HEK293 (cell line): ENCODE measurements around the gene RPL19.
A peak's percentile ranks its signal among the peaks of the same experiment; 100 is the strongest.

Experiments used
- GLIS1 ChIP-seq: fragments of 450-650 bp; formaldehyde crosslinking; IDR thresholded peaks from 2 replicates; pipeline ENCODE4 v1.5.1; 2016; ENCODE audit warnings: missing biosample characterization, missing genetic modification characterization
- HOXC10 ChIP-seq: sonication (generic); formaldehyde crosslinking; IDR thresholded peaks from 2 replicates; pipeline ENCODE4 v1.8.1; 2023; ENCODE audit warnings: mild to moderate bottlenecking, missing genetic modification reagents
- KLF16 ChIP-seq: fragments of 450-650 bp; formaldehyde crosslinking; IDR thresholded peaks from 2 replicates; pipeline ENCODE4 v1.5.1; 2017; ENCODE audit warnings: missing biosample characterization, missing genetic modification characterization
- KLF7 ChIP-seq: fragments of 450-650 bp; formaldehyde crosslinking; IDR thresholded peaks from 2 replicates; pipeline ENCODE4 v1.5.1; 2016; ENCODE audit warnings: missing biosample characterization, missing genetic modification characterization, borderline replicate concordance
- KLF9 ChIP-seq: fragments of 450-650 bp; formaldehyde crosslinking; IDR thresholded peaks from 2 replicates; pipeline ENCODE4 v1.5.1; 2016; ENCODE audit warnings: missing biosample characterization, missing genetic modification characterization, low read depth
- MZF1 ChIP-seq: fragments of 450-650 bp; formaldehyde crosslinking; IDR thresholded peaks from 2 replicates; pipeline ENCODE4 v1.5.1; 2017; ENCODE audit warnings: missing biosample characterization, missing genetic modification characterization, borderline replicate concordance
- PATZ1 ChIP-seq: fragments of 450-650 bp; formaldehyde crosslinking; IDR thresholded peaks from 2 replicates; pipeline ENCODE4 v1.5.1; 2016; ENCODE audit warnings: missing biosample characterization, missing genetic modification characterization
- SALL2 ChIP-seq: fragments of 450-650 bp; formaldehyde crosslinking; IDR thresholded peaks from 2 replicates; pipeline ENCODE4 v1.5.0; 2017; ENCODE audit warnings: missing biosample characterization, mild to moderate bottlenecking, missing genetic modification characterization, borderline replicate concordance
- SCRT2 ChIP-seq: fragments of 450-650 bp; formaldehyde crosslinking; IDR thresholded peaks from 2 replicates; pipeline ENCODE4 v1.5.1; 2016; ENCODE audit warnings: missing biosample characterization, missing genetic modification characterization
- TRIM28 ChIP-seq: IDR thresholded peaks from 2 replicates; pipeline ENCODE4 v1.6.1; 2011; ENCODE audit warnings: low read length, control low read depth, borderline replicate concordance
- ZBTB7A ChIP-seq: fragments of 450-650 bp; formaldehyde crosslinking; IDR thresholded peaks from 2 replicates; pipeline ENCODE4 v1.5.1; 2016; ENCODE audit warnings: low read depth, missing biosample characterization, missing genetic modification characterization
- ZNF112 ChIP-seq: fragments of 450-650 bp; formaldehyde crosslinking; IDR thresholded peaks from 2 replicates; pipeline ENCODE4 v1.5.0; 2017; ENCODE audit warnings: missing biosample characterization, missing genetic modification characterization
- ZNF133 ChIP-seq: fragments of 450-650 bp; formaldehyde crosslinking; IDR thresholded peaks from 2 replicates; pipeline ENCODE4 v1.5.1; 2016; ENCODE audit warnings: missing biosample characterization, missing genetic modification characterization
- ZNF146 ChIP-seq: fragments of 450-650 bp; formaldehyde crosslinking; IDR thresholded peaks from 2 replicates; pipeline ENCODE4 v1.5.1; 2016; ENCODE audit warnings: missing biosample characterization, missing genetic modification characterization
- ZNF184 ChIP-seq: fragments of 450-650 bp; IDR thresholded peaks from 2 replicates; pipeline ENCODE4 v1.5.1; 2018; ENCODE audit warnings: missing biosample characterization, mild to moderate bottlenecking, missing genetic modification characterization
- ZNF214 ChIP-seq: fragments of 450-650 bp; formaldehyde crosslinking; IDR thresholded peaks from 2 replicates; pipeline ENCODE4 v1.5.1; 2017; ENCODE audit warnings: missing biosample characterization, mild to moderate bottlenecking, missing genetic modification characterization, borderline replicate concordance
- ZNF426 ChIP-seq: fragments of 450-650 bp; formaldehyde crosslinking; IDR thresholded peaks from 2 replicates; pipeline ENCODE4 v1.5.1; 2017; ENCODE audit warnings: missing biosample characterization, missing genetic modification characterization, mild to moderate bottlenecking, inconsistent platforms, moderate library complexity
- ZNF488 ChIP-seq: fragments of 450-650 bp; formaldehyde crosslinking; IDR thresholded peaks from 2 replicates; pipeline ENCODE4 v1.5.1; 2016; ENCODE audit warnings: missing biosample characterization, missing genetic modification characterization
- ZNF510 ChIP-seq: fragments of 450-650 bp; formaldehyde crosslinking; IDR thresholded peaks from 2 replicates; pipeline ENCODE4 v1.5.1; 2018; ENCODE audit warnings: mild to moderate bottlenecking, missing genetic modification characterization, missing biosample characterization; ENCODE audit not compliant: insufficient replicate concordance
- ZNF530 ChIP-seq: fragments of 450-650 bp; formaldehyde crosslinking; IDR thresholded peaks from 2 replicates; pipeline ENCODE4 v1.5.1; 2016; ENCODE audit warnings: low read depth, missing biosample characterization, missing genetic modification characterization
- ZNF561 ChIP-seq: fragments of 450-650 bp; IDR thresholded peaks from 2 replicates; pipeline ENCODE4 v1.5.1; 2018; ENCODE audit warnings: missing biosample characterization, missing genetic modification characterization, borderline replicate concordance
- ZNF596 ChIP-seq: fragments of 450-650 bp; IDR thresholded peaks from 2 replicates; pipeline ENCODE4 v1.5.0; 2018; ENCODE audit warnings: missing biosample characterization, mild to moderate bottlenecking, missing genetic modification characterization, moderate library complexity
- ZNF624 ChIP-seq: fragments of 450-650 bp; formaldehyde crosslinking; IDR thresholded peaks from 2 replicates; pipeline ENCODE4 v1.5.1; 2017; ENCODE audit warnings: missing biosample characterization, missing genetic modification characterization
- ZNF658 ChIP-seq: fragments of 450-650 bp; formaldehyde crosslinking; IDR thresholded peaks from 2 replicates; pipeline ENCODE4; 2016; ENCODE audit warnings: missing biosample characterization, missing genetic modification characterization
- ZNF664 ChIP-seq: fragments of 450-650 bp; formaldehyde crosslinking; IDR thresholded peaks from 2 replicates; pipeline ENCODE4 v1.5.1; 2016; ENCODE audit warnings: missing biosample characterization, missing genetic modification characterization
- ZNF677 ChIP-seq: fragments of 450-650 bp; IDR thresholded peaks from 2 replicates; pipeline ENCODE4 v1.5.0; 2018; ENCODE audit warnings: missing biosample characterization, mild to moderate bottlenecking, missing genetic modification characterization, moderate library complexity
- ZNF701 ChIP-seq: fragments of 450-650 bp; formaldehyde crosslinking; IDR thresholded peaks from 2 replicates; pipeline ENCODE4 v1.5.1; 2016; ENCODE audit warnings: missing biosample characterization, missing genetic modification characterization
- ZNF747 ChIP-seq: fragments of 450-650 bp; formaldehyde crosslinking; IDR thresholded peaks from 2 replicates; pipeline ENCODE4 v1.5.1; 2016; ENCODE audit warnings: missing biosample characterization, missing genetic modification characterization
- ZNF791 ChIP-seq: fragments of 450-650 bp; formaldehyde crosslinking; IDR thresholded peaks from 2 replicates; pipeline ENCODE4 v1.5.1; 2016; ENCODE audit warnings: missing biosample characterization, missing genetic modification characterization
- ZNF830 ChIP-seq: fragments of 450-650 bp; IDR thresholded peaks from 2 replicates; pipeline ENCODE4 v1.5.0; 2018; ENCODE audit warnings: missing biosample characterization, missing genetic modification characterization, low read depth, mild to moderate bottlenecking, moderate library complexity
- ZSCAN16 ChIP-seq: fragments of 450-650 bp; formaldehyde crosslinking; IDR thresholded peaks from 2 replicates; pipeline ENCODE4 v1.5.1; 2016; ENCODE audit warnings: missing biosample characterization, missing genetic modification characterization
- ZSCAN30 ChIP-seq: fragments of 450-650 bp; IDR thresholded peaks from 2 replicates; pipeline ENCODE4 v1.5.1; 2018; ENCODE audit warnings: missing biosample characterization, mild to moderate bottlenecking, missing genetic modification characterization, moderate library complexity
- TF ChIP-seq, protein P1 (sequence below): fragments of 450-650 bp; formaldehyde crosslinking; IDR thresholded peaks from 2 replicates; pipeline ENCODE4 v1.5.1; 2016; ENCODE audit warnings: missing biosample characterization, missing genetic modification characterization
- TF ChIP-seq, protein P2 (sequence below): fragments of 450-650 bp; formaldehyde crosslinking; IDR thresholded peaks from 2 replicates; pipeline ENCODE4 v1.5.1; 2017; ENCODE audit warnings: missing biosample characterization, missing genetic modification characterization
- TF ChIP-seq, protein P3 (sequence below): fragments of 450-650 bp; formaldehyde crosslinking; IDR thresholded peaks from 2 replicates; pipeline ENCODE4 v1.5.1; 2017; ENCODE audit warnings: missing biosample characterization, missing genetic modification characterization

The RPL19 gene

GRCh38 chr17:39153599-39154051, 46.5 kb upstream of the RPL19 start (continued):
- TF ChIP-seq ZNF596 (tag by site-specific recombination) = 0 out of 2 replicates have a peak, but pooled peaks have one; percentile 16
- no peak for TF ChIP-seq ZNF830
- no peak for TF ChIP-seq ZBTB7A (tag by site-specific recombination)
- no peak for TF ChIP-seq KLF7 (tag by site-specific recombination)
- no peak for TF ChIP-seq ZNF658 (tag by site-specific recombination)
- no peak for TF ChIP-seq KLF9
- TF ChIP-seq SALL2 (tag by site-specific recombination) = no peak
- no peak for TF ChIP-seq ZNF747 (tag by site-specific recombination)
- TF ChIP-seq ZNF624 (tag by site-specific recombination) = no peak
- TF ChIP-seq MZF1 = peak; percentile 11; the same call in 1 of the 2 replicates
- TF ChIP-seq ZNF488 = no peak
- TF ChIP-seq ZNF530 (tag by site-specific recombination) = no peak
- TF ChIP-seq ZNF184 (tag by site-specific recombination) = peak; percentile 74; the same call in 1 of the 2 replicates
- no peak; the same call in 1 of the 2 replicates for TF ChIP-seq ZNF133
- TF ChIP-seq HOXC10 (CRISPR knock-in tag) = no peak
- TF ChIP-seq, protein P1, sequence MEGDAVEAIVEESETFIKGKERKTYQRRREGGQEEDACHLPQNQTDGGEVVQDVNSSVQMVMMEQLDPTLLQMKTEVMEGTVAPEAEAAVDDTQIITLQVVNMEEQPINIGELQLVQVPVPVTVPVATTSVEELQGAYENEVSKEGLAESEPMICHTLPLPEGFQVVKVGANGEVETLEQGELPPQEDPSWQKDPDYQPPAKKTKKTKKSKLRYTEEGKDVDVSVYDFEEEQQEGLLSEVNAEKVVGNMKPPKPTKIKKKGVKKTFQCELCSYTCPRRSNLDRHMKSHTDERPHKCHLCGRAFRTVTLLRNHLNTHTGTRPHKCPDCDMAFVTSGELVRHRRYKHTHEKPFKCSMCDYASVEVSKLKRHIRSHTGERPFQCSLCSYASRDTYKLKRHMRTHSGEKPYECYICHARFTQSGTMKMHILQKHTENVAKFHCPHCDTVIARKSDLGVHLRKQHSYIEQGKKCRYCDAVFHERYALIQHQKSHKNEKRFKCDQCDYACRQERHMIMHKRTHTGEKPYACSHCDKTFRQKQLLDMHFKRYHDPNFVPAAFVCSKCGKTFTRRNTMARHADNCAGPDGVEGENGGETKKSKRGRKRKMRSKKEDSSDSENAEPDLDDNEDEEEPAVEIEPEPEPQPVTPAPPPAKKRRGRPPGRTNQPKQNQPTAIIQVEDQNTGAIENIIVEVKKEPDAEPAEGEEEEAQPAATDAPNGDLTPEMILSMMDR (tag by site-specific recombination) = 0 out of 2 replicates have a peak, but pooled peaks have one; percentile 4
- TF ChIP-seq ZNF112 (tag by site-specific recombination) = no peak
- TF ChIP-seq ZSCAN16 (tag by site-specific recombination) = no peak
- no peak for TF ChIP-seq SCRT2 (tag by site-specific recombination)
- TF ChIP-seq ZNF146 (tag by site-specific recombination) = peak; percentile 42; the same call in 1 of the 2 replicates
- TF ChIP-seq, protein P2, sequence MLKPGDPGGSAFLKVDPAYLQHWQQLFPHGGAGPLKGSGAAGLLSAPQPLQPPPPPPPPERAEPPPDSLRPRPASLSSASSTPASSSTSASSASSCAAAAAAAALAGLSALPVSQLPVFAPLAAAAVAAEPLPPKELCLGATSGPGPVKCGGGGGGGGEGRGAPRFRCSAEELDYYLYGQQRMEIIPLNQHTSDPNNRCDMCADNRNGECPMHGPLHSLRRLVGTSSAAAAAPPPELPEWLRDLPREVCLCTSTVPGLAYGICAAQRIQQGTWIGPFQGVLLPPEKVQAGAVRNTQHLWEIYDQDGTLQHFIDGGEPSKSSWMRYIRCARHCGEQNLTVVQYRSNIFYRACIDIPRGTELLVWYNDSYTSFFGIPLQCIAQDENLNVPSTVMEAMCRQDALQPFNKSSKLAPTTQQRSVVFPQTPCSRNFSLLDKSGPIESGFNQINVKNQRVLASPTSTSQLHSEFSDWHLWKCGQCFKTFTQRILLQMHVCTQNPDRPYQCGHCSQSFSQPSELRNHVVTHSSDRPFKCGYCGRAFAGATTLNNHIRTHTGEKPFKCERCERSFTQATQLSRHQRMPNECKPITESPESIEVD (tag by site-specific recombination) = no peak
- no peak for TF ChIP-seq GLIS1 (tag by site-specific recombination)
- peak; percentile 96 for TF ChIP-seq ZNF561 (tag by site-specific recombination)
- TF ChIP-seq ZNF510 = no peak
- TF ChIP-seq, protein P3, sequence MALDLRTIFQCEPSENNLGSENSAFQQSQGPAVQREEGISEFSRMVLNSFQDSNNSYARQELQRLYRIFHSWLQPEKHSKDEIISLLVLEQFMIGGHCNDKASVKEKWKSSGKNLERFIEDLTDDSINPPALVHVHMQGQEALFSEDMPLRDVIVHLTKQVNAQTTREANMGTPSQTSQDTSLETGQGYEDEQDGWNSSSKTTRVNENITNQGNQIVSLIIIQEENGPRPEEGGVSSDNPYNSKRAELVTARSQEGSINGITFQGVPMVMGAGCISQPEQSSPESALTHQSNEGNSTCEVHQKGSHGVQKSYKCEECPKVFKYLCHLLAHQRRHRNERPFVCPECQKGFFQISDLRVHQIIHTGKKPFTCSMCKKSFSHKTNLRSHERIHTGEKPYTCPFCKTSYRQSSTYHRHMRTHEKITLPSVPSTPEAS = no peak
- TF ChIP-seq ZNF664 (tag by site-specific recombination) = 0 out of 2 replicates have a peak, but pooled peaks have one; percentile 9
- no peak for TF ChIP-seq ZNF701 (tag by site-specific recombination)
- no peak for TF ChIP-seq ZNF214 (tag by site-specific recombination)
- TF ChIP-seq ZNF426 (tag by site-specific recombination) = no peak
- TF ChIP-seq ZNF791 (tag by site-specific recombination) = no peak
- TF ChIP-seq PATZ1 = no peak
- TF ChIP-seq ZSCAN30 (tag by site-specific recombination) = peak; percentile 92
- TF ChIP-seq KLF16 = peak; percentile 54
- 0 out of 2 replicates have a peak, but pooled peaks have one; percentile 10 for TF ChIP-seq ZNF677 (tag by site-specific recombination)
- TF ChIP-seq TRIM28 = no peak; the same call in 1 of the 2 replicates
